Mesendoderm (in vitro differentiated cells): Measurements from ENCODE around the gene SLC4A1.

Source experiments
- DNase-seq: peaks from one replicate; pipeline ENCODE4 v3.0.0; 2013
- H2AK5ac ChIP-seq: 2 replicates; pipeline ENCODE4 v1.6.1; 2013; ENCODE audit warnings: low read length, inconsistent platforms
- H2BK120ac ChIP-seq: 2 replicates; pipeline ENCODE4 v1.6.1; 2013; ENCODE audit warnings: low read depth, mild to moderate bottlenecking, low read length, moderate library complexity, mixed read lengths
- H2BK15ac ChIP-seq: replicated peaks from 2 replicates; pipeline ENCODE4 v1.6.1; 2013; ENCODE audit warnings: low read depth, mild to moderate bottlenecking, moderate library complexity
- H2BK5ac ChIP-seq: 2 replicates; pipeline ENCODE4 v1.6.1; 2013; ENCODE audit warnings: low read length, inconsistent platforms
- H3K18ac ChIP-seq: 2 replicates; pipeline ENCODE4 v1.6.1; 2013; ENCODE audit warnings: mild to moderate bottlenecking, low read length, mixed read lengths
- H3K23ac ChIP-seq: one replicate; pipeline ENCODE4 v1.6.1; 2013; ENCODE audit warnings: low read length
- H3K27ac ChIP-seq: 2 replicates; pipeline ENCODE4 v1.5.1; 2013; ENCODE audit warnings: low read depth, mild to moderate bottlenecking, inconsistent platforms, low read length, moderate library complexity
- H3K27me3 ChIP-seq: 2 replicates; pipeline ENCODE4 v1.6.1; 2013; ENCODE audit warnings: low read length, control low read depth, mild to moderate bottlenecking, inconsistent platforms; ENCODE audit not compliant: insufficient read depth, poor library complexity
- H3K36me3 ChIP-seq: 2 replicates; pipeline ENCODE4 v1.6.1; 2013; ENCODE audit warnings: low read length, inconsistent platforms; ENCODE audit not compliant: control insufficient read depth, insufficient read depth
- H3K4ac ChIP-seq: one replicate; pipeline ENCODE4 v1.6.1; 2013; ENCODE audit warnings: low read depth, mild to moderate bottlenecking, low read length, moderate library complexity
- H3K4me1 ChIP-seq: 2 replicates; pipeline ENCODE4 v1.6.1; 2013; ENCODE audit warnings: low read depth, low read length, inconsistent platforms; ENCODE audit not compliant: control insufficient read depth
- H3K4me2 ChIP-seq: 2 replicates; pipeline ENCODE4 v1.6.1; 2013; ENCODE audit warnings: low read length
- H3K4me3 ChIP-seq: 2 replicates; pipeline ENCODE4 v1.5.1; 2013; ENCODE audit warnings: mild to moderate bottlenecking, low read length
- H3K56ac ChIP-seq: one replicate; pipeline ENCODE4 v1.6.1; 2013; ENCODE audit warnings: low read length
- H3K79me1 ChIP-seq: 2 replicates; pipeline ENCODE4 v1.6.1; 2013; ENCODE audit warnings: low read length, inconsistent platforms
- H3K79me2 ChIP-seq: 2 replicates; pipeline ENCODE4 v1.6.1; 2013; ENCODE audit warnings: mild to moderate bottlenecking, low read length; ENCODE audit not compliant: control insufficient read depth, insufficient read depth
- H3K9ac ChIP-seq: 2 replicates; pipeline ENCODE4 v1.6.1; 2013; ENCODE audit warnings: low read length, inconsistent platforms
- H4K5ac ChIP-seq: one replicate; pipeline ENCODE4 v1.6.1; 2013; ENCODE audit warnings: low read length
- H4K8ac ChIP-seq: one replicate; pipeline ENCODE4 v1.6.1; 2013; ENCODE audit warnings: low read depth, mild to moderate bottlenecking, control low read depth, low read length, moderate library complexity
- WGBS: extraction: QIAGEN DNeasy Blood & Tissue Kit; methylation state at CpG from one replicate; pipeline ENCODE4 v1.1.7; 2013; ENCODE audit warnings: low lambda C conversion rate, missing lambda C conversion rate; ENCODE audit not compliant: insufficient coverage; ENCODE audit errors: extremely low coverage; 5-methylcytosine and 5-hydroxymethylcytosine counted together

Gene SLC4A1

GRCh38 chr17:44230140-44230539 lies 37.8 kb downstream of the SLC4A1 start:
- Histone ChIP-seq H3K79me2 (no peaks in the 10 kb centered on the region), H2BK120ac (no peak overlapping the region), H3K56ac (no peak overlapping the region), H4K8ac (no peak overlapping the region), H3K18ac (no peak overlapping the region), H3K36me3 (no peaks in the 10 kb centered on the region), H3K27ac (no peak overlapping the region), H3K79me1 (no peaks in the 10 kb centered on the region), H3K4me1 (no peaks in the 10 kb centered on the region), H3K4me2 (no peak overlapping the region), H3K4ac (no peak overlapping the region), H2AK5ac (no peak overlapping the region), H4K5ac (no peak overlapping the region), H2BK5ac (no peak overlapping the region), H3K9ac (no peak overlapping the region), H3K4me3 (no peak overlapping the region), H2BK15ac (no peak overlapping the region), H3K27me3 (no peaks in the 10 kb centered on the region), H3K23ac (no peak overlapping the region)
- DNase-seq = no peak
- no CpG with 5 or more reads among the region's 9 CpGs for WGBS

GRCh38 chr17:44229090-44229489 lies 38.8 kb downstream of the SLC4A1 start:
- H3K36me3 ChIP-seq = no peaks in the 10 kb centered on the region
- H3K18ac ChIP-seq = no peak overlapping the region
- H3K56ac ChIP-seq = no peak overlapping the region
- no peaks in the 10 kb centered on the region for H3K27me3 ChIP-seq
- H3K27ac ChIP-seq = no peak overlapping the region
- H3K4me1 ChIP-seq = no peaks in the 10 kb centered on the region
- no peaks in the 10 kb centered on the region for H3K79me1 ChIP-seq
- H3K79me2 ChIP-seq = no peaks in the 10 kb centered on the region
- no peak overlapping the region for H2BK5ac ChIP-seq
- H2BK120ac ChIP-seq = no peak overlapping the region
- DNase-seq = no peak
- no peak overlapping the region for H2AK5ac ChIP-seq
- H3K4me3 ChIP-seq = no peak overlapping the region
- H4K8ac ChIP-seq = no peak overlapping the region
- H3K4me2 ChIP-seq = no peak overlapping the region
- H4K5ac ChIP-seq = no peak overlapping the region
- no peak overlapping the region for H3K4ac ChIP-seq
- no peak overlapping the region for H2BK15ac ChIP-seq
- no peak overlapping the region for H3K23ac ChIP-seq
- no peak overlapping the region for H3K9ac ChIP-seq
- no CpG with 5 or more reads among the region's 6 CpGs for WGBS

- no peak overlapping the region for H2BK15ac ChIP-seq
Measured at GRCh38 chr17:44223541-44224071, 44.3 kb downstream of the SLC4A1 start.

GRCh38 chr17:44222112-44222869 lies 45.6 kb downstream of the SLC4A1 start:
- Histone ChIP-seq H4K5ac (no peak overlapping the region), H3K18ac (no peak overlapping the region), H2AK5ac (no peak overlapping the region), H3K56ac (peak overlapping the region; percentile 90), H2BK120ac (no peak overlapping the region), H3K36me3 (no peaks in the 10 kb centered on the region), H3K27me3 (no peaks in the 10 kb centered on the region), H2BK15ac (no peak overlapping the region), H3K4me2 (peak overlapping the region; percentile 98), H3K79me1 (peaks cover 3% of the 10 kb centered on the region), H3K23ac (no peak overlapping the region), H3K4me3 (peak overlapping the region; percentile 44), H3K9ac (peak overlapping the region; percentile 97), H2BK5ac (no peak overlapping the region), H3K4me1 (no peaks in the 10 kb centered on the region), H4K8ac (no peak overlapping the region), H3K27ac (no peak overlapping the region), H3K4ac (no peak overlapping the region), H3K79me2 (peaks cover 18% of the 10 kb centered on the region)
- no CpG with 5 or more reads among the region's 36 CpGs for WGBS
- peak; percentile 90 for DNase-seq

More at GRCh38 chr17:44223541-44224071, 44.3 kb downstream of the SLC4A1 start:
- H3K36me3 ChIP-seq = no peaks in the 10 kb centered on the region
- peaks cover 8% of the 10 kb centered on the region for H3K79me2 ChIP-seq
- no peaks in the 10 kb centered on the region for H3K79me1 ChIP-seq
- H2AK5ac ChIP-seq = no peak overlapping the region
- H3K4me1 ChIP-seq = no peaks in the 10 kb centered on the region
- H3K4ac ChIP-seq = no peak overlapping the region
- DNase-seq = no peak
- H3K56ac ChIP-seq = no peak overlapping the region
- H2BK5ac ChIP-seq = no peak overlapping the region
- no CpG with 5 or more reads among the region's 7 CpGs for WGBS
- no peak overlapping the region for H4K8ac ChIP-seq
- H2BK120ac ChIP-seq = no peak overlapping the region
- H4K5ac ChIP-seq = no peak overlapping the region
- no peak overlapping the region for H3K27ac ChIP-seq
- H3K4me3 ChIP-seq = no peak overlapping the region
- no peak overlapping the region for H3K9ac ChIP-seq
- no peak overlapping the region for H3K4me2 ChIP-seq
- no peaks in the 10 kb centered on the region for H3K27me3 ChIP-seq
- H3K18ac ChIP-seq = no peak overlapping the region
- no peak overlapping the region for H3K23ac ChIP-seq

- no peak for DNase-seq
- Histone ChIP-seq H4K5ac (no peak overlapping the region), H3K27ac (peak overlapping the region; percentile 96)
Measured at GRCh38 chr17:44221862-44222111, 46.1 kb downstream of the SLC4A1 start.

More at GRCh38 chr17:44221862-44222111, 46.1 kb downstream of the SLC4A1 start:
- peak overlapping the region; percentile 99 for H3K18ac ChIP-seq
- H3K4me1 ChIP-seq = no peaks in the 10 kb centered on the region
- H2BK120ac ChIP-seq = no peak overlapping the region
- peak overlapping the region; percentile 65 for H3K4me3 ChIP-seq
- H3K79me2 ChIP-seq = peaks cover 23% of the 10 kb centered on the region
- no peaks in the 10 kb centered on the region for H3K27me3 ChIP-seq
- no CpG with 5 or more reads among the region's 17 CpGs for WGBS
- peak overlapping the region; percentile 42 for H3K4ac ChIP-seq
- peak overlapping the region; percentile 97 for H3K56ac ChIP-seq
- peak overlapping the region; percentile 54 for H3K4me2 ChIP-seq
- peak overlapping the region; percentile 97 for H3K9ac ChIP-seq
- H2BK5ac ChIP-seq = no peak overlapping the region
- H3K79me1 ChIP-seq = peaks cover 8% of the 10 kb centered on the region
- no peak overlapping the region for H2BK15ac ChIP-seq
- no peak overlapping the region for H3K23ac ChIP-seq
- H4K8ac ChIP-seq = no peak overlapping the region
- H2AK5ac ChIP-seq = no peak overlapping the region
- H3K36me3 ChIP-seq = peaks cover 3% of the 10 kb centered on the region
